ENCODE results near the gene EXOC6.

The EXOC6 gene

DNA sequence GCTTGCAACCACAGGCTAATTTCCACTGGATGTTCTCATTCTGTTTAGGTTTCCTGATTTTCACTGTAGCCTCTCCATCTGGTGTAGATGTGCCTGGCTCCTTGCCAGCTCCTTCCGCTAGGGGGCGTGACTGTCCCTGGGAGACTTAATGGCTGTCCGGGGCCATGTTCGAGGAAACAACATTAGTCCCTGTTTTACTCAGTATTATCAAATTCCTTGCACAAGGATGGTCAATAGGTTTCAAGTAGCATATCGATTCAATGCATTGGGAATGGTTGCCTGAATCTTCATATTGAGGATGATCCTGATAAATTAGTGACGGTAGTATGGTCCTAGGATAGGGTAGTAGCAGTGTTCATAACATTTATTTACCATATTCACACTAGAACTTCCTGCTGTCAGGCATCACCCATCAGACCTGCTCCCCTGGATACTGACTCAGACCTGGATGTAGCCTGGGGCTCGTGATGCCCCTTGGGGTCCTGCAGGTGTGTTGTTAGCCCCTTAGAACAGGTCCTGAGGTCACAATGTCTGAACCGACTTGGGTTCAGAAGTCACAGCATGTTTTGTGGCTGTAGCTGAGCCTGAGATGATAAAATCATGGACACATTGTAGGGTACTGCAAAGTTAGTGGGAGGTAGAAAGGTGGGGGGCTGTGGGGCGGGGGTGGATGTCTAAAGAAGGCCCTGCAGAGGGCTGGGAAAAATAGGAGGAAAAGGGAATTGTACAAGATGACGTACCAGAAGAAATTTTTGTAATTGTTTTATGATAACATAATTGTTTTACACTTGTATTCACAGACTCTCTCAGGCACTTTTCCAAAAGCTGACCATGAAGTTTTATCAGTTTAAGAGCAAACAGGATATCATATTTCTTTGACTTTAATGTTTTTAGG, 8.9 kb upstream of the EXOC6 start (continued):
- TF ChIP-seq ZEB2 (tag by site-specific recombination; IDR thresholded peaks at IDR 0.05) (peak; percentile 56; the same call in 1 of the 2 replicates), KLF8 (tag by site-specific recombination; IDR thresholded peaks at IDR 0.05) (no peak), SCRT1 (tag by site-specific recombination; IDR thresholded peaks at IDR 0.05; ENCODE audit: borderline replicate concordance) (peak; percentile 45; the same call in 1 of the 2 replicates), SETDB1 (IDR thresholded peaks at IDR 0.05; ENCODE audit: insufficient read length, low read length) (no peak), ZNF529 (tag by site-specific recombination; IDR thresholded peaks at IDR 0.05; ENCODE audit: insufficient replicate concordance) (no peak), ZBTB8A (tag by site-specific recombination; IDR thresholded peaks at IDR 0.05) (no peak), REPIN1 (tag by site-specific recombination; IDR thresholded peaks at IDR 0.05; ENCODE audit: low read depth) (no peak; the same call in 1 of the 2 replicates), ZNF184 (tag by site-specific recombination; IDR thresholded peaks at IDR 0.05) (peak; percentile 87; the same call in 1 of the 2 replicates), KLF16 (tag by site-specific recombination; IDR thresholded peaks at IDR 0.05) (peak; percentile 18; the same call in 1 of the 2 replicates), ZNF214 (tag by site-specific recombination; IDR thresholded peaks at IDR 0.05; ENCODE audit: borderline replicate concordance) (peak; percentile 54; the same call in 1 of the 2 replicates), PRDM10 (tag by site-specific recombination; IDR thresholded peaks at IDR 0.05) (peak; percentile 77), ZNF24 (tag by site-specific recombination; IDR thresholded peaks at IDR 0.05) (peak; percentile 68), ATF2 (tag by site-specific recombination; IDR thresholded peaks at IDR 0.05; ENCODE audit: low read depth) (peak; percentile 8; the same call in 1 of the 2 replicates), ZNF221 (tag by site-specific recombination; IDR thresholded peaks at IDR 0.05; ENCODE audit: borderline replicate concordance) (peak; percentile 78; the same call in 1 of the 2 replicates), TRIM28 (IDR thresholded peaks at IDR 0.05; ENCODE audit: borderline replicate concordance, low read length) (0 out of 2 replicates have a peak, but pooled peaks have one; percentile 64), ZNF76 (tag by site-specific recombination; IDR thresholded peaks at IDR 0.05; ENCODE audit: borderline replicate concordance, low read depth) (peak; percentile 45; the same call in 1 of the 2 replicates), ZNF777 (tag by site-specific recombination; IDR thresholded peaks at IDR 0.05; ENCODE audit: borderline replicate concordance) (no peak), ZNF341 (tag by site-specific recombination; IDR thresholded peaks at IDR 0.05; ENCODE audit: low read depth) (no peak), ZNF501 (tag by site-specific recombination; IDR thresholded peaks at IDR 0.05) (peak; percentile 65; the same call in 1 of the 2 replicates)
- TF ChIP-seq, protein P1, sequence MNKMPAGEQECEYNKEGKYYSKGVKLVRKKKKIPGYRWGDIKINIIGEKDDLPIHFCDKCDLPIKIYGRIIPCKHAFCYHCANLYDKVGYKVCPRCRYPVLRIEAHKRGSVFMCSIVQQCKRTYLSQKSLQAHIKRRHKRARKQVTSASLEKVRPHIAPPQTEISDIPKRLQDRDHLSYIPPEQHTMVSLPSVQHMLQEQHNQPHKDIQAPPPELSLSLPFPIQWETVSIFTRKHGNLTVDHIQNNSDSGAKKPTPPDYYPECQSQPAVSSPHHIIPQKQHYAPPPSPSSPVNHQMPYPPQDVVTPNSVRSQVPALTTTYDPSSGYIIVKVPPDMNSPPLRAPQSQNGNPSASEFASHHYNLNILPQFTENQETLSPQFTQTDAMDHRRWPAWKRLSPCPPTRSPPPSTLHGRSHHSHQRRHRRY (tag by site-specific recombination; IDR thresholded peaks at IDR 0.05) = no peak

Measured in HEK293 (cell line).